Mucosa of rectum (tissue), 2 donors: ENCODE measurements around the gene ALX3.

Experiments used
- H3K27ac ChIP-seq, 2 donors: one replicate each; pipeline ENCODE4 v1.7.0; 2013; ENCODE audit warnings: inconsistent platforms in 2 of 2, low read depth in 2 of 2, low read length in 2 of 2
- H3K27me3 ChIP-seq, 2 donors: one replicate each; pipeline ENCODE4 v1.7.0; 2013; ENCODE audit warnings: low read length in 2 of 2; ENCODE audit not compliant: control insufficient read depth in 2 of 2, insufficient read depth in 2 of 2
- H3K36me3 ChIP-seq, 2 donors: one replicate each; pipeline ENCODE4 v1.7.0; 2013; ENCODE audit warnings: low read length in 2 of 2; ENCODE audit not compliant: control insufficient read depth in 2 of 2, insufficient read depth in 2 of 2
- H3K4me1 ChIP-seq, 2 donors: one replicate each; pipeline ENCODE4 v1.7.0; 2013; ENCODE audit warnings: low read length in 2 of 2, mild to moderate bottlenecking in 1 of 2; ENCODE audit not compliant: control insufficient read depth in 2 of 2, insufficient read depth in 2 of 2
- H3K4me3 ChIP-seq, 2 donors: one replicate each; pipeline ENCODE4 v1.7.0; 2013; ENCODE audit warnings: low read length in 2 of 2
- H3K9ac ChIP-seq, 2 donors: one replicate each; pipeline ENCODE4 v1.7.0; 2013; ENCODE audit warnings: low read length in 2 of 2, low read depth in 1 of 2, mild to moderate bottlenecking in 1 of 2
- H3K9me3 ChIP-seq, 2 donors: one replicate each; pipeline ENCODE4 v1.7.0; 2013; ENCODE audit warnings: low read length in 2 of 2; ENCODE audit not compliant: control insufficient read depth in 2 of 2
- donor health status: healthy.
- donor health status: Normal muscosa, but diverticular disease.

The ALX3 gene

GRCh38 chr1:110065841-110066240 is 4.6 kb downstream of the ALX3 start:
- peaks cover 42 to 43% of the 10 kb centered on the region in 2 donors for H3K27me3 ChIP-seq

GRCh38 chr1:110064576-110065337 is 5.7 kb downstream of the ALX3 start:
- no peak overlapping the region for H3K27ac ChIP-seq
- H3K4me1 ChIP-seq = peaks cover 3 to 6% of the 10 kb centered on the region in 2 donors
- H3K9ac ChIP-seq = no peak overlapping the region
- no peak overlapping the region for H3K4me3 ChIP-seq
- peaks cover 35 to 36% of the 10 kb centered on the region in 2 donors for H3K27me3 ChIP-seq
- H3K9me3 ChIP-seq = no peaks in the 10 kb centered on the region
- peaks cover 0 to 2% of the 10 kb centered on the region in 2 donors for H3K36me3 ChIP-seq

More at GRCh38 chr1:110065841-110066240, 4.6 kb downstream of the ALX3 start:
- no peak overlapping the region for H3K4me3 ChIP-seq
- H3K36me3 ChIP-seq = peaks cover 0 to 2% of the 10 kb centered on the region in 2 donors
- H3K27ac ChIP-seq = no peak overlapping the region
- no peak overlapping the region for H3K9ac ChIP-seq
- peaks cover 5 to 6% of the 10 kb centered on the region in 2 donors for H3K4me1 ChIP-seq
- no peaks in the 10 kb centered on the region for H3K9me3 ChIP-seq

- Histone ChIP-seq H3K4me3 (no peak overlapping the region), H3K9ac (no peak overlapping the region), H3K27ac (no peak overlapping the region), H3K36me3 (peaks cover 0 to 2% of the 10 kb centered on the region in 2 donors), H3K9me3 (no peaks in the 10 kb centered on the region), H3K27me3 (peaks cover 25 to 26% of the 10 kb centered on the region in 2 donors), H3K4me1 (peaks cover 0 to 3% of the 10 kb centered on the region in 2 donors)
These were observed 6.7 kb downstream of the ALX3 start for GRCh38 chr1:110063781-110064180.

GRCh38 chr1:110062612-110063011 is 7.9 kb downstream of the ALX3 start:
- Histone ChIP-seq H3K27ac (no peak overlapping the region), H3K9me3 (no peaks in the 10 kb centered on the region), H3K36me3 (peaks cover 3 to 4% of the 10 kb centered on the region in 2 donors), H3K9ac (no peak overlapping the region), H3K4me3 (no peak overlapping the region), H3K27me3 (peaks cover 14 to 15% of the 10 kb centered on the region in 2 donors), H3K4me1 (peaks cover 1 to 3% of the 10 kb centered on the region in 2 donors)

- Histone ChIP-seq H3K9me3 (no peaks in the 10 kb centered on the region), H3K27ac (no peak overlapping the region), H3K4me3 (no peak overlapping the region), H3K9ac (no peak overlapping the region), H3K4me1 (peaks cover 8 to 14% of the 10 kb centered on the region in 2 donors), H3K27me3 (peaks cover 4% of the 10 kb centered on the region in 2 donors), H3K36me3 (peaks cover 11 to 13% of the 10 kb centered on the region in 2 donors)
These were observed 9.1 kb downstream of the ALX3 start for GRCh38 chr1:110061341-110061740.

- H3K36me3 ChIP-seq = peaks cover 15 to 19% of the 10 kb centered on the region in 2 donors
- no peak overlapping the region for H3K9ac ChIP-seq
- no peaks in the 10 kb centered on the region for H3K9me3 ChIP-seq
These were observed 9.8 kb downstream of the ALX3 start for GRCh38 chr1:110060662-110061060.

GRCh38 chr1:110060034-110060661 is 10.3 kb downstream of the ALX3 start:
- Histone ChIP-seq H3K27me3 (no peaks in the 10 kb centered on the region), H3K4me1 (peaks cover 11 to 22% of the 10 kb centered on the region in 2 donors), H3K4me3 (no peak overlapping the region), H3K36me3 (peaks cover 17 to 23% of the 10 kb centered on the region in 2 donors), H3K9me3 (no peaks in the 10 kb centered on the region), H3K27ac (no peak overlapping the region), H3K9ac (no peak overlapping the region)

More at GRCh38 chr1:110060662-110061060, 9.8 kb downstream of the ALX3 start:
- H3K27me3 ChIP-seq = no peaks in the 10 kb centered on the region
- no peak overlapping the region for H3K27ac ChIP-seq
- H3K4me3 ChIP-seq = no peak overlapping the region
- peaks cover 11 to 17% of the 10 kb centered on the region in 2 donors for H3K4me1 ChIP-seq

- Histone ChIP-seq H3K4me1 (peaks cover 13 to 24% of the 10 kb centered on the region in 2 donors), H3K27ac (no peak overlapping the region), H3K9me3 (no peaks in the 10 kb centered on the region), H3K9ac (no peak overlapping the region), H3K27me3 (no peaks in the 10 kb centered on the region), H3K36me3 (peaks cover 24 to 31% of the 10 kb centered on the region in 2 donors), H3K4me3 (no peak overlapping the region)
These were observed 11.2 kb downstream of the ALX3 start for GRCh38 chr1:110059133-110059863.

- Histone ChIP-seq H3K27me3 (no peaks in the 10 kb centered on the region), H3K9ac (no peak overlapping the region), H3K9me3 (no peaks in the 10 kb centered on the region), H3K27ac (no peak overlapping the region), H3K4me1 (peaks cover 13 to 24% of the 10 kb centered on the region in 2 donors), H3K4me3 (no peak overlapping the region), H3K36me3 (peaks cover 31 to 38% of the 10 kb centered on the region in 2 donors)
These were observed 11.9 kb downstream of the ALX3 start for GRCh38 chr1:110058591-110058990.
